ENCODE measurements around the gene BCL2L12.
A peak's percentile ranks its signal among the peaks of the same experiment; 100 is the strongest.

Gene BCL2L12

GRCh38 chr19:49685845-49686332 is 20.2 kb downstream of the BCL2L12 start:
- no peak for DNase-seq (ENCODE audit: low read depth)

- no peak for DNase-seq (ENCODE audit: low read depth)
Measured at GRCh38 chr19:49686503-49687088, 20.9 kb downstream of the BCL2L12 start.

- no peak for DNase-seq (ENCODE audit: low read depth)
Measured at GRCh38 chr19:49687150-49687549, 21.4 kb downstream of the BCL2L12 start.

- no peak for DNase-seq (ENCODE audit: low read depth)
Measured at GRCh38 chr19:49687566-49688316, 22.0 kb downstream of the BCL2L12 start.

GRCh38 chr19:49688531-49689132 is 22.9 kb downstream of the BCL2L12 start:
- no peak for DNase-seq (ENCODE audit: low read depth)

- no peak for DNase-seq (ENCODE audit: low read depth)
Measured at GRCh38 chr19:49689133-49690078, 23.7 kb downstream of the BCL2L12 start, which contains the start of gene ADM5. ADM5 (plus strand) TSS chr19:49689594; CDS start chr19:49689838, 244 bp downstream.

- DNase-seq (ENCODE audit: low read depth): no peak
Measured at GRCh38 chr19:49690079-49690655, 24.4 kb downstream of the BCL2L12 start.

GRCh38 chr19:49690656-49691242 is 25.0 kb downstream of the BCL2L12 start, which contains the start of gene CPT1C:
CPT1C (plus strand) TSS chr19:49691116; CDS start chr19:49692253, 1,137 bp downstream.
- DNase-seq (ENCODE audit: low read depth): no peak

- peak; percentile 48 for DNase-seq (ENCODE audit: low read depth)
Measured at GRCh38 chr19:49691243-49692146, 25.8 kb downstream of the BCL2L12 start.

GRCh38 chr19:49692147-49692506 is 26.4 kb downstream of the BCL2L12 start:
- no peak for DNase-seq (ENCODE audit: low read depth)

GRCh38 chr19:49696115-49696514 is 30.4 kb downstream of the BCL2L12 start:
- no peak for DNase-seq (ENCODE audit: low read depth)

- DNase-seq (ENCODE audit: low read depth): no peak
Measured at GRCh38 chr19:49696865-49697264, 31.1 kb downstream of the BCL2L12 start.

GRCh38 chr19:49699364-49699763 is 33.6 kb downstream of the BCL2L12 start:
- no peak for DNase-seq (ENCODE audit: low read depth)

- no peak for DNase-seq (ENCODE audit: low read depth)
Measured at GRCh38 chr19:49700563-49700962, 34.8 kb downstream of the BCL2L12 start.

- no peak for DNase-seq (ENCODE audit: low read depth)
Measured at GRCh38 chr19:49701271-49701786, 35.6 kb downstream of the BCL2L12 start.

GRCh38 chr19:49704888-49705642 is 39.3 kb downstream of the BCL2L12 start:
- DNase-seq (ENCODE audit: low read depth): no peak

GRCh38 chr19:49705919-49706318 is 40.2 kb downstream of the BCL2L12 start:
- no peak for DNase-seq (ENCODE audit: low read depth)

- no peak for DNase-seq (ENCODE audit: low read depth)
Measured at GRCh38 chr19:49710372-49710951, 44.7 kb downstream of the BCL2L12 start.

- DNase-seq (ENCODE audit: low read depth): peak; percentile 34
Measured at GRCh38 chr19:49712397-49712859, 46.7 kb downstream of the BCL2L12 start.
